Measurements from ENCODE around the gene MLH3.

The MLH3 gene

GRCh38 chr14:75066691-75067090 is 15.4 kb upstream of the MLH3 start:
- ATAC-seq (no peak), DNase-seq (no peak)

GRCh38 chr14:75064205-75064567 is 12.9 kb upstream of the MLH3 start:
- DNase-seq (no peak), ATAC-seq (no peak)

GRCh38 chr14:75063491-75064204 is 12.4 kb upstream of the MLH3 start, which contains the start of gene ACYP1:
Gene ACYP1 (minus strand): TSS chr14:75064024. CDS start chr14:75063553, 471 bp downstream.
- ATAC-seq, result peak; percentile 99
- peak; percentile 94 for DNase-seq

GRCh38 chr14:75063013-75063412 is 11.7 kb upstream of the MLH3 start:
- ATAC-seq (peak; percentile 14), DNase-seq (no peak)

GRCh38 chr14:75060420-75060819 is 9.2 kb upstream of the MLH3 start:
- DNase-seq, result no peak
- no peak for ATAC-seq

GRCh38 chr14:75059642-75060041 is 8.4 kb upstream of the MLH3 start:
- DNase-seq (no peak), ATAC-seq (no peak)

GRCh38 chr14:75054421-75054820 is 3.2 kb upstream of the MLH3 start:
- DNase-seq, result no peak
- ATAC-seq, result no peak

- ATAC-seq (no peak), DNase-seq (no peak)
Measured at GRCh38 chr14:75053396-75054291, 2.4 kb upstream of the MLH3 start.

- no peak for ATAC-seq
- DNase-seq, result no peak
Measured at GRCh38 chr14:75051556-75051899, 261 bp upstream of the MLH3 start.

- ATAC-seq, result no peak
- no peak for DNase-seq
Measured at GRCh38 chr14:75049731-75050201, 1.5 kb downstream of the MLH3 start.

- ATAC-seq (no peak), DNase-seq (no peak)
Measured at GRCh38 chr14:75049136-75049535, 2.1 kb downstream of the MLH3 start.

GRCh38 chr14:75048101-75048500 is 3.2 kb downstream of the MLH3 start:
- ATAC-seq, result no peak
- no peak for DNase-seq

GRCh38 chr14:75047506-75047905 is 3.8 kb downstream of the MLH3 start:
- ATAC-seq, result no peak
- DNase-seq, result no peak

- ATAC-seq (peak; percentile 78), DNase-seq (no peak)
Measured at GRCh38 chr14:75046899-75047298, 4.4 kb downstream of the MLH3 start.

GRCh38 chr14:75046275-75046674 is 5.0 kb downstream of the MLH3 start:
- ATAC-seq (no peak), DNase-seq (no peak)

GRCh38 chr14:75044752-75045151 is 6.5 kb downstream of the MLH3 start:
- DNase-seq (no peak), ATAC-seq (no peak)

GRCh38 chr14:75044322-75044721 is 6.9 kb downstream of the MLH3 start:
- ATAC-seq (no peak), DNase-seq (no peak)

- no peak for DNase-seq
- no peak for ATAC-seq
Measured at GRCh38 chr14:75042035-75042434, 9.2 kb downstream of the MLH3 start.

GRCh38 chr14:75041613-75042012 is 9.7 kb downstream of the MLH3 start:
- no peak for DNase-seq
- ATAC-seq, result no peak

- no peak for ATAC-seq
- no peak for DNase-seq
Measured at GRCh38 chr14:75040959-75041358, 10.3 kb downstream of the MLH3 start.

- DNase-seq (no peak), ATAC-seq (no peak)
Measured at GRCh38 chr14:75040507-75040906, 10.8 kb downstream of the MLH3 start.

- no peak for DNase-seq
- ATAC-seq, result no peak
Measured at GRCh38 chr14:75032939-75033338, 18.3 kb downstream of the MLH3 start.

GRCh38 chr14:75030147-75030546 is 21.1 kb downstream of the MLH3 start:
- ATAC-seq (no peak), DNase-seq (no peak)

GRCh38 chr14:75025876-75026275 is 25.4 kb downstream of the MLH3 start:
- ATAC-seq, result no peak
- no peak for DNase-seq

Measured in stimulated activated naive CD8-positive, alpha-beta T cell treated with anti-CD3 and anti-CD28 coated beads, Interleukin-15, Interleukin-2, amounts not matched to agents 100 U/mL and 50 U/mL, for 24 hours (primary cell).